SK-N-SH treated with all-trans-retinoic acid at 6 μM for 48 hours (cell line): ENCODE results near the gene LHFPL3.
"Not testable (repeated sequence)": the region's sequence is repeated elsewhere in the genome, so short reads cannot be mapped to it uniquely, and the experiment has no call there.

Source experiments
- CSDC2 ChIP-seq: fragments of 250-450 bp; sonication (Bioruptor Pico); IDR thresholded peaks from 2 replicates; pipeline ENCODE4 v1.5.0; 2020; ENCODE audit warnings: mild to moderate bottlenecking, moderate library complexity
- GLIS3 ChIP-seq: fragments of 250-450 bp; sonication (Bioruptor Pico); IDR thresholded peaks from 2 replicates; pipeline ENCODE4 v1.5.0; 2020; ENCODE audit warnings: mild to moderate bottlenecking, moderate library complexity
- TCF4 ChIP-seq: fragments of 250-450 bp; sonication (Bioruptor Pico); IDR thresholded peaks from 2 replicates; pipeline ENCODE4 v1.8.0; 2021; ENCODE audit warnings: mild to moderate bottlenecking, moderate library complexity, borderline replicate concordance
- TF ChIP-seq, protein P1 (sequence below): fragments of 250-450 bp; sonication (Bioruptor Pico); IDR thresholded peaks from 2 replicates; pipeline ENCODE4 v1.8.0; 2020; ENCODE audit warnings: mild to moderate bottlenecking, moderate library complexity, borderline replicate concordance

DNA sequence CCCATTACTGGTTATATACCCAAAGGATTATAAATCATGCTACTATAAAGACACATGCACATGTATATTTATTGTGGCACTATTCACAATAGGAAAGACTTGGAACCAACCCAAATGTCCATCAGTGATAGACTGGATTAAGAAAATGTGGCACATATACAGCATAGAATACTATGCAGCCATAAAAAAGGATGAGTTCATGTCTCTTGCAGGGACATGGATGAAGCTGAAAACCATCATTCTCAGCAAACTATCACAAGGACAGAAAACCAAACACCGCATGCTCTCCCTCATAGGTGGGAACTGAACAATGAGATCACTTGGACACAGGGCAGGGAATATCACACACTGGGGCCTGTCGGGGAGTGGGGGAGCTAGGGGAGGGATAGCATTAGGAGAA lies 392.6 kb downstream of the LHFPL3 start:
- not testable (repeated sequence) for TF ChIP-seq CSDC2; TCF4; GLIS3 (CRISPR knock-in tag)
- TF ChIP-seq, protein P1, sequence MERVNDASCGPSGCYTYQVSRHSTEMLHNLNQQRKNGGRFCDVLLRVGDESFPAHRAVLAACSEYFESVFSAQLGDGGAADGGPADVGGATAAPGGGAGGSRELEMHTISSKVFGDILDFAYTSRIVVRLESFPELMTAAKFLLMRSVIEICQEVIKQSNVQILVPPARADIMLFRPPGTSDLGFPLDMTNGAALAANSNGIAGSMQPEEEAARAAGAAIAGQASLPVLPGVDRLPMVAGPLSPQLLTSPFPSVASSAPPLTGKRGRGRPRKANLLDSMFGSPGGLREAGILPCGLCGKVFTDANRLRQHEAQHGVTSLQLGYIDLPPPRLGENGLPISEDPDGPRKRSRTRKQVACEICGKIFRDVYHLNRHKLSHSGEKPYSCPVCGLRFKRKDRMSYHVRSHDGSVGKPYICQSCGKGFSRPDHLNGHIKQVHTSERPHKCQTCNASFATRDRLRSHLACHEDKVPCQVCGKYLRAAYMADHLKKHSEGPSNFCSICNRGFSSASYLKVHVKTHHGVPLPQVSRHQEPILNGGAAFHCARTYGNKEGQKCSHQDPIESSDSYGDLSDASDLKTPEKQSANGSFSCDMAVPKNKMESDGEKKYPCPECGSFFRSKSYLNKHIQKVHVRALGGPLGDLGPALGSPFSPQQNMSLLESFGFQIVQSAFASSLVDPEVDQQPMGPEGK (CRISPR knock-in tag), result not testable (repeated sequence)
